Left renal cortex interstitium (tissue), 4 donors: ENCODE results near the gene SORCS3. TPM values are rescaled to one million over a fixed set of nuclear protein-coding genes. Genes with fewer than 3 reads are reported as not detected.

Experiments
- DNase-seq, 4 donors: peaks; one replicate each; pipeline ENCODE4 v3.0.0-alpha.2; 2013; ENCODE audit warnings: low read depth in 4 of 4, low spot score in 2 of 4, missing footprints in 1 of 4
- polyA plus RNA-seq, 4 donors: library from polyadenylated mRNA; unstranded; fragments of 120-200 nt; gene quantifications; one replicate each; pipeline ENCODE4 v1.2.1, GENCODE V29; 2013; ENCODE audit not compliant: insufficient read length in 4 of 4

SORCS3 gene
- polyA plus RNA-seq, 4 donors: 2.8 to 4.5 (median 3.8) TPM

DNA sequence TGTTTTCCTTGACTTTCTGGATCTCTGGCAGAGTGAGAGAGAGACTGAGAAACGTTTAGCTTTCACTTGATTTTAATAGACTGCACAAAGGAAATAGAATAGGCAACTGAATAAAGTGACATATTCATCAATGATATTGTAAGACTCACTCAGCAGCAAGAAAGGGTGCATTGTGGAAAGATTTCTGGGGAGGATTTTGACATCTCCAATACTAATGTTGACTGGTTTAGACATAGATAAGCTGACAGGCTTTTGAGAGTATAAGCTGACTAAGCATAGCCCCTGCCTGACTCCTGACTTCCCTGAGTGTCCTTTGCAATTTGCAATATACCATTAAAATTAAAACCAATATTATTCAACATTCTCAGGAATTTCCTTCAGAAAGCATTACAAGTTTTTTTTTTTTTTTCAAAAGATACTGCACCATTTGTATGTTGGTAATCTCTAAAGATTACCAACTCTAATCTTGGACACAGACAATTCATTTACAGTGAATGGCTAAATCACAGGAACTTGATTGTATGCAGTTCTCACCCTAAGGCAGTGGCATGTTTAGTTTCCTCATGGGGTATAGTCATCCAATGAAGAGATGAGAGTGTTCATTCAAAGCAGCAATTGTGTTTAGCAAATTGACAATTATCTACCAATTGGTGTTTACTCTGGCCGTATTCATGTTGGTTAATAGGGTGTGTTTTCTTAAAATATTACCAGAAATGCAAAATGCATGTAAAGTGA is 325.6 kb downstream of the SORCS3 start:
- no peak for DNase-seq

DNA sequence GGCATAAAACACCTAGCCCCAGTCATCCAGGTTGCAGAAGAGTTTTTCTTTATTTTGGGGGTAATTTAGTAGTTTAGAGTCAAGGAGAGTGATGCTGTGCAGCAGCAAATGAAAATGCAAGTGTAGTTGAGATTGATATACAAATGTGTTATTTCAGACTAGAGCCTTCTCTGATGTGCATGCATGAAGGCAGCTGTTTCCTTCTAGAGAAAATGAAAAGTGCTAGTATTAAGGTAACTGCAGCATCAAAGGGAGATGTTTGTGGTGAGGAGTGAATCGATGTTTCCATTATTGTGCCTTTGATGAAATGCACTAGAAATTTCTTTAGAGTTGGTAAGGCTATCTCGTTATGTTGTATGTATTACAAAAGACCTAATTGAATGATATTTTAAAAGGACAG is 339.3 kb downstream of the SORCS3 start:
- no peak for DNase-seq

DNA sequence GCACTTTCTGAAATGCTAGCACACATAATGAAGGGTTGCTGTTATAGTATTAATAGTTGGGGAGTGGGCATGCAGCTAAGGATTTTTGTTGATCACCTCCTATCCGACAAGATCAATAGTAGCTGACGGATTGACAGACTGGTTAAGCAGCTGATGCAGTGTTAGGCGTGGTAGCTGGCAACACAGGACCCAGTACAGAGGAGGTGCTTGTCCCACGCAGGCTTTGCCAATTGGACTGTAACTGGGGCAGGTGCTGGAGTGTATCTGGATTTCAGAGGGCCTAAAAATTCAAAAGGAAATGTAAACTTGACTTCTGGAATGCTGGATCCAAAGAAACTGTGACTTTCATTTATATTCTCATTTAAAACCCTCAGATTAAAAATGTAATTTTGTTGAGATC is 340.9 kb downstream of the SORCS3 start:
- no peak for DNase-seq

DNA sequence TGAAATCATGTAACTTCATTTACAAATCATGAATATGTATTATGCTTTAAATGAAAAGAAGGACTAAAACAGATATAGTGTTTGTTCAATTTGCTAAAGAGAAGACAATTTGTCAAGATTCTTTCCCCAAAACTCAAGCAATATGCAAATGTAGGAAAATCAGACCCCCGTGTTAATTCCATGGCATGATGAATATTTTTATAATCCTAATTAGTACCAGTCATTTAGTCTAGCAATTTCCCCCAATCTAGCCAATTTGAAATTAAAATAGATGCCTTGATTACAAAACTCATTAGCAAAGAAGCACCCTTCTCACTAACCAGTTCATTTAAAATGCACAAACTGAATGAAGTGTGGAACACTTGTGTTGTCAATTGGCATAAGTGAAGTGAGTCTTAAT is 347.6 kb downstream of the SORCS3 start:
- DNase-seq: no peak

DNA sequence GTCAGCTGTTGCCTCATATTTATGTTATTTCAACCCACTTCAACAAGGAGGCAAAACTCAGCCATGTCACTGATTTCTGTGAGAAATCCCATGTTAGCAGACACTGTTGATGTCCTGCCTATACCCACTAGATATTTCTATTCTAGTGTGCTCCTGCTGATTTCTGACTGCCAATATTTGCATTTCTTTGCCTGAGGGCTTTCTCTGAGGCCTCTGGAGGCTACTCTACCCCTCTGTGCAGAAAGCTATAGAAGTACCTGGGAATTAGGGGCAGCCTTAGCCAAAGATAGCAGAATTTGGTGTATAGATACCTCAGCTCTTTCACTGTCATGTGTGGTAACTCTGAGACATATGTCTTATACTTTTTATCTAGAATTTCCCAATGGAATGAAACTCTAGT is 348.8 kb downstream of the SORCS3 start:
- no peak for DNase-seq

DNA sequence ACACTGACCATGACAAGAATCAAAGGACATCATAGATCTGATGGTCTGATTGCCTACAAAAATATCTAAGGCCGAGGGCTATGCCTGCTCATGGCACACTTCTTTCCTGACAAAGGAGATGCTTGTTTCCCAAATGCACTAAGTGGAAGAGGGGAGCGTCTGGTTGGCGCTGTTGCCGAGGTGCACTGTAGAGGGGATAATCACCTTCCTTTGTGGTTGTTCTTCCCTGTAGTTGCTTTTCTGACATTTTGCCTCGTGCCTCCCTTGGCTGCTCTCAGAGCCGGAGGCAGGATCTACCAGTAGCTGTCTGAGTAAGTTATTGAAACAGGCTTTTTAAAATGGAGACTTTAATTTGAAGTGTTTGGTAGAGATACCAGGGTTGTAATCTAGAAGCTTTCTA is 352.0 kb downstream of the SORCS3 start:
- no peak for DNase-seq

DNA sequence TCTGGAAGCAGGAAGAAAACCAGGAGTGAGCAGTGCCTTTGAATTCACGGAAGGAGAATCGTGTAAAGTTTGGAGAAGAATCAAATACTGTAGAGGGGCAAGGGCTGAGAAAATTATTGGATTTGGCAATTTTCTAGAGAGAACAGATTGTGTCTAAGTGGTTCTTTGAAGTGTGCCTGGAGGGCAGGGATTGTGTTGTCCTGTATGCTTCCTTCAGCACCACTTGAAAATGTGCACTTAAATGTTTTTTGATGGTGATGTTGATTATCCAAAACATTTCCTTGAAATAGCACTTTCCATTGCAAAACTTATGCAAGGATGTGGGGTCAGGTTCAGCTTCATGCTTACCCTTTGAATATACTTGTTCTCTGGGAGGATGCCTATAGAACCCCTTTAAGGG is 360.2 kb downstream of the SORCS3 start:
- no peak for DNase-seq

DNA sequence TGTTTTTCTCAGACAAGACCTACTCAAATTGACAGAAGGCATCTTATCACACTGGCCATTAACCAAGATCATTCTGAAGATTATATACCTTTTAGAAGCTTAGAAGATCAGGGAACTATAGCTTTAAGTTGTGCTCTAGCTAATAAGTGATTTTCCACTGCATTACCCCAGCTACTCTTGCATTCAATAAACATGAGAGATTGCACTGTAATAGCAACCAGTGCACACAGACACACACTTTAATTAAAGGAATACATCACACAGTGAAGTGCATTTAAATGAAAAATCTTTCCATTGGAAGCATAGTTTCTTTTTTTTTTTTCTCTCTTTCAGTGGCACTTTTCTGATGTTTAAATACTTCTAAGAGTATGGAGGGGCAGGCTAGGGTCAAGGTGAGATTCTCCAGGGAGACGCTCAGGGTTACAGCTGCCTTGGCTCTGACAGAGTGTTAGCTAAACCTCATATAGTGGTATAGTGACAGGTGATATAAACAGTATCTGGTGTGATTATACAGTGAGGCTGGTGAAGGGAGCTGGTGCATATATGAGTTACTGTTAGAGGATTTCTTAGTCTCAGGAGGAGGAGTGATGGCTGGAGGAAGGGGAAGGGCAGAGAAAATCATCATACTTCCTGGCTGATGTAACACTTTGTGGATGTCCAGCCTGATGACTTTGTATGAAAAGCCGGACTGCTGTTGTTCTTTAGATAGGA is 369.5 kb downstream of the SORCS3 start:
- DNase-seq: peak in 1 of 4 donors; percentile 3

DNA sequence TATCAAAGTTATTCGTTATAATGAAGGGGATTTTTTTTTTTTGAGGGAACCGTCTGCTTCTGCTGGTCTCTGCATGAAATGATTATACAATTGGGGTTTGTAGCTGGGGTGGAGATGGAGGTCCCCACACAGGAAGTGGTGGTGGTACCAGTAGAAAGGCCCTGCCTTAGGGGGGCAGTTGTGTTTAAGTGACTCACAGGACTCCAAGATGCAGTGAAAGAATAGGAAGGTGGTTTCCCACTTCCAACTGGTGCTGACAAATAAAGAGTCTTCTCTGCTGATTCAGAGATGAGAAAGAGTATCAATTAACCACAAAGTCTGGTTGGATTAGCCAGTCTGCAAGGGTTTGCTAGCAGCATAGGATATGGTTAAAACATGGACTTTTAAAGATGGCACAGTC is 376.0 kb downstream of the SORCS3 start:
- DNase-seq: no peak

DNA sequence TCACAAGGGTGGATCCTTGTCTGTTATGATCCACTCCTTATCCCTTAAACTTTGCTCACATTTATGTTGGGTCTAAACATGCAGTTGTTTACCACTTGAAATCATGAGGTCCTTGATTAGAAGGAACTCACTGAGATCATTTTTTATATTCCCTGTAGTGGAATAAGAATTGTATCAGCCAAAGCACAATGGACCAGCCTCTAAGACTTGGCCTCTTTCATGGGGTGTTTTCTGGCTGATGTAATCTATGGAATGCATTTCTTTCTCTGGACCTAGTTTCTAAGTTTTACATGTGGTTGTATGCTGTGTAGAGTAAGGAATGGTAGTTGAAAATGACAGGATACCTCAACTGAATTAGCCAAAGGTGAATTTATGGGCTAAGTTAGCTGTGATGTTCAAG is 376.6 kb downstream of the SORCS3 start:
- DNase-seq: no peak

DNA sequence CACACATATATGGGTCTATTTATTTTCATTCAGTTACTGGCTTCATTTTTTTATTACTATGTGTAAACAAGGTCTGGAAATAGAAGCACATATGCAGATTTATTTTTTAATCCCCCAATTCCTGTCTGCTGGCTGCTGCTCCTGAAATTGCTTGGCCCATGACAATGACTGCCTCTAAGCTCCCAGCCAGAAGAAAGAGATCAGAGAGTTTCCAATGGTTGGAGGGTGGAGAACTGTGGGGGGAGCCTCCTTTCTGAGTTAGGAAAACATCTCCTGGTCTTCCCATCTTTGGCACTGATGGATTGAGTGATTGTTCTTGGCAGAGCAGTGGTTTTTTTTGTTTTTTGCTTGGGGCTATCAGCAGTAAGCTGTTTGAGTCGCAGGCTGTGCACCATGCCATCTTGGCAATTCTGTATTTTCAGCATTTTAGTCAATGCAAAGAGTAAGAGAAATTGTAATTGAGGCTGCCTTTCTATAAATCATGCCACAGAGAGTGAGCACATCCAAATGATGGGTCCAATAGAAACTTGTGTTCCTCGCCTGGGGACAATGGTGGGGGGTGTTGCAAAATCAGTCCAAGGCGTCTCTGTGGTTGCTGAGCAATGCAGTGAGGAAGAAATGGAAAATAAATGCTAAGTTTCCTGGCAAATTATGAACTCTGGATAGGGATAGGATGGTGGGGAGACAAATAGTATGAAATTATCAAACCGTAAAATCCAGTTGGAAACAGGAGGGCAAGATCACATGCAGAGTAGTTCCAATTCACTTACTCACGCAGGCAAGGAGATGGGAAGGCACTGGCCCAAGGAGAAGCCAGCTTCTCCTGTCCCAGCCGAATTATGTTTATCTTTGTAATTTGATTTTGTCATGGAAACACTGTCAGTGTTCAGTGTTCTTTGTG is 382.4 kb downstream of the SORCS3 start:
- peak in 1 of 4 donors; percentile 13 for DNase-seq

DNA sequence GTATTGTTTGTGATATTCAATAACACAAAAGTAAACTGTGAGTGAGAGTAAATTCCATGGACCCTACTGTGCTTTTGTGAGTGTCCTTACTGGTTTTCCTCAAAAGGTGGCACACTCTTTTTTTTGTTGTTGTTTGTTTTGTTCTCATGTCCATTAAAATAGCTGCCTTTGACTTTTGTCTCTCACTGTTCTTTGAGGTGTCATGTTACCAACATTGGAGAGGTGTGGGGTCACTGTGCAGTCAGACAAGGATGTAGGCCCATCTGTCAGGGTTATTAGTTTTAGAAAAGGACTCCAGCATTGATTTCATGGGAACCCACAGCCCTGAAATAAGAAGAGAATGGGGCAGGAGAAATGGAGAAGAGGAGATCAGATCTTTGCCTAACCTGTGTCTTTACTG is 383.1 kb downstream of the SORCS3 start:
- DNase-seq: peak in 1 of 4 donors; percentile 13

DNA sequence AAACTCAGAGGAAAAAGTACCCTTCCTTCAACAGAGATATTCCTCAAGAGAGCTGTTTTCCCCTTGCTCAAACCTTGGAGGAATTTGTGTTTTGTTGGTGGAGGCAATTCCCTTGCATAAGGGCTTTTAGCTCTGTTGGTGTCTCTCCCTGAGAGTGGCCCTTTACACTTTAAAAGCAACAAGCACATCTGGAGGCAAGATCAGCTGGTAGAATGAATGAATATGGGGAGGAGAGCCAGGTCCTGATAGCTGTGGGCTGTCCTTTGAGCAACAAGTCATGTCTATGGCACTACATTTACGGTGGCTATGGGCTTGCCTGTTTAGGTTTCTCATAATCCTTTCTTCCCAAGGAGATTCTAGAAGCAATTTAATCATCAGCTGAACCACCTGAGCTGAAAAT is 384.0 kb downstream of the SORCS3 start:
- DNase-seq: no peak

DNA sequence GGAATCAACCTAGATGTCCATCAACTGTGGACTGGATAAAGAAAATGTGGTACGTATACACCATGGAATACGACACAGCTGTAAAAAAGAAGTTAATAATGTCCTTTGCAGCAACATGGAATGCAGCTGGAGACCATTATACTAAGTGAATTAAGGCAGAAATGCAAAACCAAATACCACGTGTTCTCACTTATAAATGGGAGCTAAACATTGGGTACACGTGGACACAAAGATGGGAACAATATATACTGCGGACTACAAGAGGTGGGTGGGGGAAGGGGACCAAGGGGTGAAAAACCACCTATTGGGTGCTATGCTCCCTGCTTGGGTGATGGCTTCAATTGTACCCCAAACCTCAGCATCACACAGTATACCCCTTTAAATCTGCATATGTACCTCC is 385.5 kb downstream of the SORCS3 start:
- no peak for DNase-seq

DNA sequence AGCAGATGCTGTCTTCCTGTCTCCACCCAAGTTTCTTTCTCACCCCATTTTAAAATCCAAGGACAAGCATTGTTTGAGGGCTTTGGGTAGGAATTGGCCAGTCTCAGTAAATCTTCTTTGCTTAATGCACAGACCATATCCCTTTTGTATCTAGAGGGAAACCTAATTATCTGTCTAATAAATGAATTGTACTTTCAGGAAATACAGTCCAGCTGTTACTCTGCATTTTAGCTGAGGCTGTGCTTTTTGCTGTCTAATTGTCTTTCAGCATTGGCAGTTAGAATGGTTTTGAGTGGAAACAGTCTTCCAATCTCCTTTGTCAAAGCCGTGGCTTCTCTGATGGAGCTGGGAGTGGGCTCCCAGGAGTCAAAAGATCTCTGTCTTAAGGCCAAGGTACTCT is 388.2 kb downstream of the SORCS3 start:
- DNase-seq: no peak

DNA sequence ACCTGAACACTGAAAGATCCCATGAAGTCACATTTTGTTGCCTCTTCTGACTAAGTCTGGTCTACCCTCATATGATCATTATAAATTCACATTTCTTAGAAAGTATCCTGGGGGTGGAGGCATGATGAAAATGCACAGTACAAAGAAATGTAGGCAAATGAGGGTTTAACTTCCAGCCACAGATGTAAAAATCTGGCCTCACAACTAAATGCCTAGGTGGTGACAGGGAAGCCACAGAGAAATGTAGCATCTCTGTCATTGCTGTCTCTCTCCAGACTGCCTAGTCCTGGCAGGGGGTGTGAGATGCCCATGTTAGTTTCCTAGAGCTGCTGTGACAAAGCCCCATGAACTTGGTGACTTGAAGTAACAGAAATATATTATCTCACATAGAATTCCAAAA is 395.9 kb downstream of the SORCS3 start:
- DNase-seq: no peak

DNA sequence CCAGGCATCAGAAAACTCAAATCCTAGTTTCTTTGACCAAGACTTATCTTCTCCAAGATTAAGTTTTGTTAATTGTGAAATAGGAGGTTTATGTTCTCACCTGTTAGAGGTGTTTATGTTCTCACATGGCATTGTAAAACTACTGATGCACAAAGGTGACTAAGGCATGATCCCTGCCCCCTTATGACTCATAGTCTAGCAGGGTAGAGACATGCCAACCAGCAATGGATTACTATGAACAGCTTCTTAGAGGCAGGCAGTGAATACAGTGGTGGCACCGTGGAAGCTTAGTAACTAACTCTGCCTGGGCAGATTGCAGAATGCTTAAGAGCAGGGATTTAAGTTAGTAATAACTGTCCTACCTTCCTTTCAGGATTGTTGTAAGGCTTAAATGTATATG is 400.9 kb downstream of the SORCS3 start:
- no peak for DNase-seq

DNA sequence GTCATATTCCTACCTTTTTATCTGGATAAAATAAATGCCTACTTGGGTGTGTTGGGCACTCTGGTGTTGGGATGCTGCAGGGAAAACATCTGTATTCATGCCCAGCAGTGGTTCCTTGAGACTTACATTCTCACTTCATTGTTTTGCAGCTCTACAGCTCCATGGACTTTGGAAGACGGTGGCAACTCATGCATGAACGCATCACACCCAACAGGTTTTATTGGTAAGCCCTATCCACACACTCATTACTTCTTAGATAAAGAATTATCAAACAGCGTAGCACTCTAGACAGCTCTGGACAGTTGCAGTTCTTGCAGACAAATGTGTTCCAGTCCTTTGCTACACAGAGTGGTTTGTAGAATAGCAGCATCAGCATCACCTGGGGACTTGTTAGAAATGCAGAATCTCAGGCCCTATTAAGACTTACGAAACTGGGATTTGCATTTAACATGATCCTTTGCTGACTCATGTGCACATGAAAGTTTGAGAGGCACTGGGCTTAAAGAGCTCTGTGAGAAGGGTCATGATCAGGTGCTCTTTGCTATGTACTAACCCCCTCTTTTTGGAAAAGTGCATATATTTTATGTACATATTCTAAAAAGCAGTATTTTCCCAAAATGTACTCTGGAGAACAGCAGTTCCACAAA is 401.9 kb downstream of the SORCS3 start:
- no peak for DNase-seq

DNA sequence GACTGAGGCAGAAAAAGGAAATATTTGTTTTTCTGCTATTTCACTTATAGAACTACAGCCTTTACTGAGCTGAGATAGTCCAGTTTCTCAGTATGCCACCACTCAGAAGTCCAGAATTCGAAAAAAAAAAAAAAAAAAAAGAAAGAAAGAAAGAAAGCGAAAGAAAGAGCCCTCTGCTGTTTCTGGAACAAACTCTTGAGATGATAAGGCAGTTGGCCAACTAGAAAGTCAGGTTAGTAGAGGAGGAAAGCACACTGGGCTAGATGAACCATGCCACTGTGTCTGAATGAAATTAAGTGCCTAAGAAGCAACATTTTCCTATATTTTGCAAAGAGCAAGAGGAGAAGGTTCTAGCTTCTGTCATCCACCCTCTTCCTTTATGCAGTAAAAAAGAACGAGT is 403.8 kb downstream of the SORCS3 start:
- DNase-seq: no peak

DNA sequence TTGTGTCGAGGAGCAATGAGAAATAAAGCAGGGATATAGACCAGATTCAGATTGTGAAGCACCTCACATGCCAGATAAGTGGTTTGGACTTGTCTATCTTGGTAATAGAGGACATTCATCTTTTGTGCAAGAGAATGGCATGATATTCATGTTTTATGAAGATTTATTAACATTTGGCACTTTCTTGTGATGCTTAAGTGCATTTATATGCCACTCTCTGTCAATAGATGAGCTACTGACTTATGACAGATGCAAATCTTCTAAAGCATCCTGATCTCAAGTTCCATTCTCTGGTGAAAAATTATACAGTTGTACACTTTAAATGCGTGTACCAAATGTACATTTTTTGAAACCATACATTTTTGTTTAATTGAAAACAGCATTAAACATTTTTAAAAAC is 415.3 kb downstream of the SORCS3 start:
- no peak for DNase-seq

DNA sequence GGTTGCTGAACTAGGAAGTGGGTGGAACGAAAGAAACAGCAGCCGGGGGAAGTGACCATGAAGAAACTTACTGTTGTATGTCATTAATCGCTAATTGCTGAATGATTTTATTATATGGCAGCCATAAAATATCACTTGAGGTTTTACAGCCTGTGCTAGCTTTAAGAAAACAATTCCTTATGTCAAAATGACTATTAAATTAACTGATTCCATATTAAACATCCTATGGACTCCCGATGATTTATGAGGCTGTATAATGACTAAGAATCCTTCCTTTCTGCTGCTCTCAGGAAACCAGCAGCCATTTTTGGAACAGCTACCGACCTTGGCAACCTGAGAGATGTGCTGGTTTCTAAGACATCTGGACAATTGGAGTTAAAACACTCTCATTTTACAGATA is 421.9 kb downstream of the SORCS3 start:
- DNase-seq: peak in 3 of 4 donors; percentile 30 to 53 (median 46)
